DND-41 (cell line): Measurements from ENCODE around the gene OPRD1.

Source experiments
- EZH2 ChIP-seq: IDR thresholded peaks from 3 replicates; pipeline ENCODE4 v1.6.1; 2012; ENCODE audit warnings: borderline replicate concordance, low read depth, mild to moderate bottlenecking, moderate library complexity, low read length, inconsistent platforms; ENCODE audit not compliant: severe bottlenecking
- TF ChIP-seq, protein P1 (sequence below): IDR thresholded peaks from 2 replicates; pipeline ENCODE4 v1.5.1; 2012; ENCODE audit warnings: borderline replicate concordance, low read length, moderate library complexity, mild to moderate bottlenecking; ENCODE audit not compliant: poor library complexity, severe bottlenecking; ENCODE audit errors: extremely low read depth

DNA sequence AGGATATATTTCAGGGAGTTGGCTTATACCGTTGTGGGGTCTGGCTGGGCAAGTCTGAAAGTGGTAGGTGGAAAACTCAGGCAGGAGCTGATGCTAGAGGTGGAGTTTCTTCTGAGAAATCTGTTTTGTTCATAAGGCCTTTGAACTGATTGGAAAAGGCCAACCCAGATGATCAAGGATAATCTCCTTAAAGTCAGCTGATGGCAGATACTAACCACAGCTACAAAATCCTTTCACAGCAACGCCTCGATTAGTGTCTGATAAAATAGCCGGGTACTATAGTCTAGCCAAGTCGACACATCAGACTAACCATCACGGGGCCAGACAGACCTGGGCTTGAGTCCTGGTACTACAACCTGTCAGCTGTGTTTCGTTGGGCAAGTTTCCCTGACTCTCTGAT, 21.4 kb downstream of the OPRD1 start:
- TF ChIP-seq, protein P1, sequence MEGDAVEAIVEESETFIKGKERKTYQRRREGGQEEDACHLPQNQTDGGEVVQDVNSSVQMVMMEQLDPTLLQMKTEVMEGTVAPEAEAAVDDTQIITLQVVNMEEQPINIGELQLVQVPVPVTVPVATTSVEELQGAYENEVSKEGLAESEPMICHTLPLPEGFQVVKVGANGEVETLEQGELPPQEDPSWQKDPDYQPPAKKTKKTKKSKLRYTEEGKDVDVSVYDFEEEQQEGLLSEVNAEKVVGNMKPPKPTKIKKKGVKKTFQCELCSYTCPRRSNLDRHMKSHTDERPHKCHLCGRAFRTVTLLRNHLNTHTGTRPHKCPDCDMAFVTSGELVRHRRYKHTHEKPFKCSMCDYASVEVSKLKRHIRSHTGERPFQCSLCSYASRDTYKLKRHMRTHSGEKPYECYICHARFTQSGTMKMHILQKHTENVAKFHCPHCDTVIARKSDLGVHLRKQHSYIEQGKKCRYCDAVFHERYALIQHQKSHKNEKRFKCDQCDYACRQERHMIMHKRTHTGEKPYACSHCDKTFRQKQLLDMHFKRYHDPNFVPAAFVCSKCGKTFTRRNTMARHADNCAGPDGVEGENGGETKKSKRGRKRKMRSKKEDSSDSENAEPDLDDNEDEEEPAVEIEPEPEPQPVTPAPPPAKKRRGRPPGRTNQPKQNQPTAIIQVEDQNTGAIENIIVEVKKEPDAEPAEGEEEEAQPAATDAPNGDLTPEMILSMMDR = no peak
- no peak for TF ChIP-seq EZH2
